ENCODE data around the gene YTHDF1.

YTHDF1 gene

GRCh38 chr20:63248835-63249591 is 33.1 kb upstream of the YTHDF1 start:
- no peak for DNase-seq (ENCODE audit: low read depth in 2 of 2)

GRCh38 chr20:63247671-63248228 is 31.8 kb upstream of the YTHDF1 start:
- DNase-seq (ENCODE audit: low read depth in 2 of 2), result no peak

- DNase-seq (ENCODE audit: low read depth in 2 of 2), result no peak
Observed at GRCh38 chr20:63246490-63247288, 30.8 kb upstream of the YTHDF1 start.

- DNase-seq (ENCODE audit: low read depth in 2 of 2), result no peak
Observed at GRCh38 chr20:63244468-63244867, 28.5 kb upstream of the YTHDF1 start.

GRCh38 chr20:63243604-63244247 is 27.8 kb upstream of the YTHDF1 start:
- DNase-seq (ENCODE audit: low read depth in 2 of 2), result no peak

- DNase-seq (ENCODE audit: low read depth in 2 of 2), result no peak
Observed at GRCh38 chr20:63242736-63243135, 26.8 kb upstream of the YTHDF1 start.

- DNase-seq (ENCODE audit: low read depth in 2 of 2), result no peak
Observed at GRCh38 chr20:63241272-63241671, 25.3 kb upstream of the YTHDF1 start.

GRCh38 chr20:63240004-63240403 is 24.1 kb upstream of the YTHDF1 start:
- DNase-seq (ENCODE audit: low read depth in 2 of 2), result no peak

- DNase-seq (ENCODE audit: low read depth in 2 of 2), result no peak
Observed at GRCh38 chr20:63239431-63239830, 23.5 kb upstream of the YTHDF1 start.

- DNase-seq (ENCODE audit: low read depth in 2 of 2), result no peak
Observed at GRCh38 chr20:63238514-63239125, 22.7 kb upstream of the YTHDF1 start.

- no peak for DNase-seq (ENCODE audit: low read depth in 2 of 2)
Observed at GRCh38 chr20:63238031-63238430, 22.1 kb upstream of the YTHDF1 start.

- no peak for DNase-seq (ENCODE audit: low read depth in 2 of 2)
Observed at GRCh38 chr20:63236116-63236837, 20.3 kb upstream of the YTHDF1 start.

- DNase-seq (ENCODE audit: low read depth in 2 of 2), result no peak
Observed at GRCh38 chr20:63235399-63235983, 19.6 kb upstream of the YTHDF1 start, which contains the start of gene BIRC7. BIRC7 (plus strand) TSS chr20:63235905; CDS start chr20:63236097, 192 bp downstream.

- no peak for DNase-seq (ENCODE audit: low read depth in 2 of 2)
Observed at GRCh38 chr20:63234693-63235398, 18.9 kb upstream of the YTHDF1 start.

GRCh38 chr20:63233924-63234323 is 18.0 kb upstream of the YTHDF1 start:
- no peak for DNase-seq (ENCODE audit: low read depth in 2 of 2)

- no peak for DNase-seq (ENCODE audit: low read depth in 2 of 2)
Observed at GRCh38 chr20:63233061-63233344, 17.1 kb upstream of the YTHDF1 start.

- DNase-seq (ENCODE audit: low read depth in 2 of 2), result no peak
Observed at GRCh38 chr20:63232235-63233060, 16.5 kb upstream of the YTHDF1 start.

GRCh38 chr20:63230800-63231268 is 14.9 kb upstream of the YTHDF1 start:
- no peak for DNase-seq (ENCODE audit: low read depth in 2 of 2)

GRCh38 chr20:63228806-63229205 is 12.9 kb upstream of the YTHDF1 start:
- no peak for DNase-seq (ENCODE audit: low read depth in 2 of 2)
